ENCODE measurements around the gene PCNA. TPM values are rescaled to one million over a fixed set of nuclear protein-coding genes. Genes with fewer than 3 reads are reported as not detected.
A peak's percentile ranks its signal among the peaks of the same experiment; 100 is the strongest.

Gene PCNA
- total RNA-seq, 4 donors from 2014 or later = 28.2 to 42.8 (median 37.4) TPM

DNA sequence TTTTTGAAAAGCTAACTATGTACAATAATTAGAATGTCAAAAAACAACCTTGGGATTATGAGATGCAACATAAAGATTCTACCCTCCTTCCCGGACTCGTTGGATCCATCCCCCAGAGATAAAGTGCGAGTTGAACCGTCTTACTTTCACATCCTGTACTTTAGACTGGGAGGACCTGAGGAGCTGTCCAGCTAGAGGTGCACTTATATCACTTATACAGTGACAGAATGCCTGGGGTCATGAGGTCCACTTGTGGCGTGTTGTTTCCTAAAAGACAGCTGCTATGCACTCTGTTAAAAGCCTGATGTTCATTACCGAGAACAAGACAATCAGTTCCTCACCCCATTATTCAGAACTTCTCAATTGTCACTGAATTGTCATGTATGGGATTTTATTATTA is 9.1 kb upstream of the PCNA start:
- no peaks in the 10 kb centered on the region for H3K9me3 ChIP-seq
- H3K4me3 ChIP-seq = no peak overlapping the region
- H3K27ac ChIP-seq = peak overlapping the region in 1 of 4 donors; percentile 99
- TF ChIP-seq, protein P1, sequence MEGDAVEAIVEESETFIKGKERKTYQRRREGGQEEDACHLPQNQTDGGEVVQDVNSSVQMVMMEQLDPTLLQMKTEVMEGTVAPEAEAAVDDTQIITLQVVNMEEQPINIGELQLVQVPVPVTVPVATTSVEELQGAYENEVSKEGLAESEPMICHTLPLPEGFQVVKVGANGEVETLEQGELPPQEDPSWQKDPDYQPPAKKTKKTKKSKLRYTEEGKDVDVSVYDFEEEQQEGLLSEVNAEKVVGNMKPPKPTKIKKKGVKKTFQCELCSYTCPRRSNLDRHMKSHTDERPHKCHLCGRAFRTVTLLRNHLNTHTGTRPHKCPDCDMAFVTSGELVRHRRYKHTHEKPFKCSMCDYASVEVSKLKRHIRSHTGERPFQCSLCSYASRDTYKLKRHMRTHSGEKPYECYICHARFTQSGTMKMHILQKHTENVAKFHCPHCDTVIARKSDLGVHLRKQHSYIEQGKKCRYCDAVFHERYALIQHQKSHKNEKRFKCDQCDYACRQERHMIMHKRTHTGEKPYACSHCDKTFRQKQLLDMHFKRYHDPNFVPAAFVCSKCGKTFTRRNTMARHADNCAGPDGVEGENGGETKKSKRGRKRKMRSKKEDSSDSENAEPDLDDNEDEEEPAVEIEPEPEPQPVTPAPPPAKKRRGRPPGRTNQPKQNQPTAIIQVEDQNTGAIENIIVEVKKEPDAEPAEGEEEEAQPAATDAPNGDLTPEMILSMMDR (IDR thresholded peaks at IDR 0.05) = no peak
- no peak for TF ChIP-seq POLR2A (IDR thresholded peaks at IDR 0.05)
- TF ChIP-seq EP300 (IDR thresholded peaks at IDR 0.05) = no peak
- WGBS, 2 donors = 57 to 70% methylated on average over 6 of the region's 6 CpGs
- peaks cover 0 to 61% (median 21%) of the 10 kb centered on the region in 4 donors for H3K4me1 ChIP-seq
- no peaks in the 10 kb centered on the region for H3K27me3 ChIP-seq
- H3K36me3 ChIP-seq = no peaks in the 10 kb centered on the region
- no peak for DNase-seq (ENCODE audit: low spot score in 2 of 2)

DNA sequence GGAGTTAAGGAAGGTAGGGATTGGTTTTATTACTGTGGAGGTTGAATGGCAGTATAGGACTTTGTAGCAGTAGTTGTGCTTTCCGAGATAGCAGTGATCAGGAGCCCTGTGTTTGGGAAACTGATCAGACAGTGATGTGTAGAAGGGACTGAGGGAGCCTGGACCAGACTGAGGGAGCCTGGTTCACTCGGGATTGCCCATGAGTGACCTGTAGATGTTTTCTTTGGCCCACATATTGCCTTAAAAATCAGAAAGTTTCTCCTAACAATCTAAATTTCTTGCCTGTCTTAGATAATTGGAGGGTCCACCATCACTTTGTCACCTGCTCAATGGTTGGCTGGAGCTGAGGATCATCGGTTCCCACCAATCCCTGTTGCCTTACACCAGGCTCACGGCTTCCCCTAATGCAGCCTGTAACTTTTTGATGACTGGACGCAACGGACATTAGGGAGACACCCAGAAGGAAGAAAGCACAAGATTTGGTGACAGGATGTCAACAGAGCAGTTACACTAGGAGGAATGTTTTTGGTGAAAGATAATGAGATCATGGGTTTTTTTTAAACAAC is 8.2 kb upstream of the PCNA start:
- 10 to 14% methylated on average over 6 of the region's 6 CpGs for WGBS, 2 donors
- no peaks in the 10 kb centered on the region for H3K27me3 ChIP-seq
- DNase-seq (ENCODE audit: low spot score in 2 of 2) = no peak
- H3K27ac ChIP-seq = peak overlapping the region; percentile 90 to 99 (median 94)
- peak overlapping the region; percentile 71 to 86 (median 82) for H3K4me3 ChIP-seq
- H3K4me1 ChIP-seq = peaks cover 0 to 51% (median 21%) of the 10 kb centered on the region in 4 donors
- no peaks in the 10 kb centered on the region for H3K36me3 ChIP-seq
- no peak for TF ChIP-seq POLR2A (IDR thresholded peaks at IDR 0.05)
- TF ChIP-seq, protein P1 (IDR thresholded peaks at IDR 0.05) = no peak
- TF ChIP-seq EP300 (IDR thresholded peaks at IDR 0.05) = no peak
- no peaks in the 10 kb centered on the region for H3K9me3 ChIP-seq

DNA sequence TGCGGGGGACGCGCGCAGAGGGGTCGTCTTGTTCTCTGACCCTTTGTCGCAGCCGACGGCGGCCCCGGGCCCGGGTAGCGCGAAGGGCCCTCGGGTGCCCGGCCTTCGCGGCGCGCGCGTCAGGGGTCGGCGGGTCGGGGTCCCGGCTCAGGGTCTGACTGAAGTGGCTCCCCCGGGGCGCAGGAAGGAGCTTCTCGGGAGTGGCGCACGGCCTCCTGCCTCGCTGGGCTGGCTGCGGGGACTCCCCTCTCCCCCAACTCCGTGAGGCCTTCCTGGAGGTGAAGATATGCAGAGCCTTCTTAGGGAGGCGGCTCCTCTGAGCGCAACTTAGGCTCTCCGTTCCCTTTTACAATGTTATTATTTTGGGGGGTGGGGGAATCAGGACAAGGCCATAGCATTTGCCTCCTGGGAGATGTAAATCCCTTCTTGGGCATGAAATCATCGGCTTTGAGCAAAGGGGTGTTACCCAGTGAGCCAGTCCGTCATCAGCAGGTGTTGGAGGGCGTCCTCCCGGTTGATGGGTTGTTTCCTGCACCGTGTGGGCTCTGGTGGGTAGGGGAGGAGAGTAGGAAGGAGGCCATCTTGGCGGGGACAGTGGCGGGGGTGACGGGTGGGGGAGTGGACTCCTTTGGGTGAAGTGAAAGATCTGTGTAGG is 7.6 kb upstream of the PCNA start:
- Histone ChIP-seq H3K27me3 (no peaks in the 10 kb centered on the region), H3K36me3 (no peaks in the 10 kb centered on the region), H3K4me3 (peak overlapping the region; percentile 71 to 86 (median 82)), H3K27ac (peak overlapping the region; percentile 90 to 99 (median 94)), H3K9me3 (no peaks in the 10 kb centered on the region), H3K4me1 (peaks cover 0 to 50% (median 21%) of the 10 kb centered on the region in 4 donors)
- 0% methylated on average over 39 to 43 of the region's 44 CpGs for WGBS, 2 donors
- DNase-seq (ENCODE audit: low spot score in 2 of 2) = peak; percentile 19 to 23
- TF ChIP-seq POLR2A (IDR thresholded peaks at IDR 0.05) (no peak), EP300 (IDR thresholded peaks at IDR 0.05) (no peak)
- TF ChIP-seq, protein P1 (IDR thresholded peaks at IDR 0.05) = no peak

DNA sequence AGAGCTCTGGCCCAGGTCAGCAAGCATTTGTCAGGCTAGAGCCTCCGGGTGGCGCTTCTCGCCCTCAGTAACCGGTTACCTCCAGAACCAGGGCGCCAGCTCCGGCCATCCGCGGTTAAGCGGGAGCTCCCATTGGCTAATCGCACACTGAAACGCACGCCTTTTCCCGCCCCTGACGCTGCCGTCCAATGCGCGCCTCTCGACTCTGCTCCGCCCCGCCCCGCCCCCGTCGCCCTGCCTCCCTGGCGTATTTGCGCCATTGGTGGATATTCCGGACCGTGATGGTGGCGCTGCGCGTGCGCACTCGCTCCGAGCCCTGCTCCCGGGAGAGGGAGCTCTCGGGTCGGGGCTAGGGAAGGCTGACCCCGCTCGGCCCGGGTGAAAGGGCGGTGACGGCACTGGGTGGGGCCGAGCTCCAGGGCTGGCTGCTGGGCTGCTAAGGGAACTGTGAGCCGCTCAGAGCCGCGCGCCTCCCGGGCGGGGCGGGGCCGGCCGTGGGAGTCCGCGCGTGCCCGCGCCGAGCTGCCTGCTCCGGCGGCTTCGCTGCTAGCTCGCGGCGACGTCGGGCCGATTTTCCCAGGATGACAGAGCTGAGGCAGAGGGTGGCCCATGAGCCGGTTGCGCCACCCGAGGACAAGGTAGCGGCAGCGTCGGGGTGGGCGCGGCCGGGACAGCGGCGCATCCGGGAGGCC is 6.9 kb upstream of the PCNA start, which contains the start of gene CDS2:
TSS of gene CDS2 (plus strand) at position 497 of the 692 bp plus-strand sequence. CDS start at position 582, 85 bp downstream.
- H3K27me3 ChIP-seq = no peaks in the 10 kb centered on the region
- peak within 1 kb of the TSS; percentile 90 to 99 (median 94) for H3K27ac ChIP-seq
- peak; percentile 99 for DNase-seq (ENCODE audit: low spot score in 2 of 2)
- H3K4me3 ChIP-seq = peak within 1 kb of the TSS; percentile 71 to 86 (median 82)
- H3K9me3 ChIP-seq = no peaks in the 10 kb centered on the region
- no peaks in the 10 kb centered on the region for H3K36me3 ChIP-seq
- peaks cover 0 to 44% (median 20%) of the 10 kb centered on the region in 4 donors for H3K4me1 ChIP-seq
- WGBS, 2 donors = 1% methylated on average over 42 to 63 of the region's 78 CpGs
- TF ChIP-seq EP300 (IDR thresholded peaks at IDR 0.05) (peak; percentile 87 to 92), POLR2A (IDR thresholded peaks at IDR 0.05) (peak; percentile 56 to 86)
- TF ChIP-seq, protein P1 (IDR thresholded peaks at IDR 0.05) = peak; percentile 59 to 83 (median 71)

Data from tibial nerve (tissue), 4 donors.